HL-60/S4 treated with retinoic acid at 250 ng/mL for 4 days and 3 days (cell line): ENCODE results near the gene DCAF5.

Experiments used
- in situ Hi-C: fragments of 300-500 bp; cut with MboI; formaldehyde crosslinking; loops from 2 replicates; pipeline ENCODE4 v1.7.0; 2022; ENCODE audit warnings: low sequenced_read_pairs

DCAF5 gene

GRCh38 chr14:69149461-69150244 lies 3.3 kb downstream of the DCAF5 start:
- in situ Hi-C loops = no loop called here

- in situ Hi-C loops = no loop called here
Measured at GRCh38 chr14:69142101-69142500, 10.8 kb downstream of the DCAF5 start.

- in situ Hi-C loops = no loop called here
Measured at GRCh38 chr14:69141550-69141949, 11.4 kb downstream of the DCAF5 start.

- in situ Hi-C loops = no loop called here
Measured at GRCh38 chr14:69139743-69140142, 13.2 kb downstream of the DCAF5 start.

- in situ Hi-C loops = no loop called here
Measured at GRCh38 chr14:69137843-69138535, 14.9 kb downstream of the DCAF5 start.

- in situ Hi-C loops = no loop called here
Measured at GRCh38 chr14:69137416-69137815, 15.5 kb downstream of the DCAF5 start.

GRCh38 chr14:69135133-69135532 lies 17.8 kb downstream of the DCAF5 start:
- in situ Hi-C loops = no loop called here

- in situ Hi-C loops = no loop called here
Measured at GRCh38 chr14:69133206-69134125, 19.5 kb downstream of the DCAF5 start.

- in situ Hi-C loops = no loop called here
Measured at GRCh38 chr14:69132513-69133181, 20.3 kb downstream of the DCAF5 start.

GRCh38 chr14:69131176-69131575 lies 21.7 kb downstream of the DCAF5 start:
- in situ Hi-C loops = no loop called here

- in situ Hi-C loops = no loop called here
Measured at GRCh38 chr14:69129264-69129880, 23.5 kb downstream of the DCAF5 start.

GRCh38 chr14:69118305-69118704 lies 34.6 kb downstream of the DCAF5 start:
- in situ Hi-C loops = no loop called here

GRCh38 chr14:69117020-69117767 lies 35.7 kb downstream of the DCAF5 start:
- in situ Hi-C loops = no loop called here

GRCh38 chr14:69115407-69116185 lies 37.3 kb downstream of the DCAF5 start:
- in situ Hi-C loops = no loop called here

GRCh38 chr14:69114763-69115162 lies 38.2 kb downstream of the DCAF5 start:
- in situ Hi-C loops = no loop called here

- in situ Hi-C loops = no loop called here
Measured at GRCh38 chr14:69108358-69108757, 44.6 kb downstream of the DCAF5 start.

GRCh38 chr14:69107407-69108003 lies 45.4 kb downstream of the DCAF5 start:
- in situ Hi-C loops = no loop called here

GRCh38 chr14:69106451-69106850 lies 46.5 kb downstream of the DCAF5 start:
- in situ Hi-C loops = no loop called here
